Stomach (tissue), 4 donors: ENCODE data around the gene TMEM132D.

Source experiments
- CTCF ChIP-seq, 7 experiments: fragments of 450-650 bp in 4 of 7; fragments of 200-600 bp in 3 of 7; sonication (generic) in 3 of 7; IDR thresholded peaks; one replicate each; pipeline ENCODE4 v1.5.1; 2016 to 2019; ENCODE audit warnings: antibody characterized with exemption in 7 of 7, control low read depth in 2 of 7, mild to moderate bottlenecking in 1 of 7
- EP300 ChIP-seq: sonication (generic); formaldehyde crosslinking; IDR thresholded peaks from one replicate; pipeline ENCODE4 v1.6.1; 2017; ENCODE audit warnings: antibody characterized with exemption
- POLR2AphosphoS5 ChIP-seq, 3 donors: sonication (generic); formaldehyde crosslinking; IDR thresholded peaks; one replicate each; pipeline ENCODE4 v1.6.1; 2016; ENCODE audit warnings: antibody characterized with exemption in 3 of 3

GRCh38 chr12:129641926-129642325 lies 261.9 kb downstream of the TMEM132D start:
- TF ChIP-seq CTCF (IDR thresholded peaks at IDR 0.05) (no peak), POLR2AphosphoS5 (IDR thresholded peaks at IDR 0.05) (no peak), EP300 (no peak)
